HG03520 (cell line): ENCODE measurements around the gene ELL.

Experiments
- ATAC-seq: cut with Tn5 transposase; IDR thresholded peaks from one replicate; pipeline ENCODE4 v1.9.1; 2021; ENCODE audit warnings: mild to moderate bottlenecking, moderate library complexity; ENCODE audit not compliant: unreplicated experiment

ELL gene

DNA sequence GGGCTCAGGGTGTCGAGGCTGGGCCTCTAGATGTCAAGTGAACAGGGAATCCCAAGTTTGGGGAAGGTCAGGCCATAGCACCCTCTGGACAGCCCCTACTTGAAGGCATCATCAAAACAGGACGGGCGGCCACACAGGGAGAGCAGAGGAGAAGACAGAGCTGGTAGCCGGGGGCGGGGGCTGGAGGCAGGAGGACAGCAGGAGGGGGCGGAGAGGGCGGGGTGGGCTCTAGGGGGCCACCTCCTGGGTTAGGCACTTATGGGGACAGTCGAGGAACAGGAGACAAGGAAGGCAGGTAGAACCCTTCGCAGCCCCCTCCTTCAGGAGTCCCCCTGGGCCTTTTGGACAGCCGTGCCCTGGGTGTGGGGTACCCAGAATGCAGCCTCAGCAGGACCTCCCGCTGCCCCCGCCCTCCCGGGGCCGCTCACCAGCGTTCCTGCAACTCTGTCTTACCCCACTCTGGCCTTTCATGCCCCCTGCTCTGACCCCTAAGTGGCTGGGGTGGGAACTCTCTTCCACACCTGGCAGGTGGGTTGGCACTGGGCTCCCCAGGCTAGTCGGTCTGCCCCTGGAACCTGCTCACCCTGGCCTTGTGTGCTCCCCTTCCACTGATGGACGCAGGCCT, 96.9 kb downstream of the ELL start:
- no peak for ATAC-seq

DNA sequence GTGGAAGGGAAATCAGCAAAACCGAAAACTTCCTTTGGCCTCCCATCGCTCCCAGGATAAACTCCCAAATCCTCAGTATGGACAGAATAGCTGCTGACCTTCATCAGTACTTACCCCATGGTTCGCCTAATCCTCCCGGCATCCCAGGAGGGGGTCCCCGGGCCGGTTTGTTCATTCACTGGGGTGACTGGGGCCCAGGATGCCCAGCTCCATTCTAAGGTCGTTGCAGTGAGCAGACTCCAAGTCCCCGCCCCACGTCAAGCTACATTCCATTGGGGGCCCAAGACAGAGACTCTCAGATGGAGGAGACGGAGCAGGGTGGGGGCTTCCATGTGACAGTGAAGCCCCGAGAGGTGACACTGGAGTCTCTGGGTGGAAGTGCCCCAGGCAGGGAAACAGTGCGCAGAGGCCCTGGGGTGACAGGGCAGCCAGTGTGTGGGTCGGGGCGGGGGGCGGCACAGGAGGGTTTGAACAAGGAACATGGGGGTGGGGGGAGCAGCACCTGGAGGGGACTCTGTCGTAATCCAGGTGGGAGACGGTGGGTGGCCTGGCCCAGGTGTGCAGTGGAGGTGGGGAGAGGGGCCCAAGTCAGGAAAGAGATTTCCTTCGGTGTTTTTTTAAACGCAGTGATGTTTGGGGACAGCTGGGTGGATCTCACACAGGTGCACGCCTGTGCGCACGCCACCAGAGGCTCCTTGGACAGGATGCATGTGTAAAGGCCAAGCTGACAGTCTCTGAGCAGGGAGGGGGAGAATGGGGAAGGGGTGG, 97.6 kb downstream of the ELL start:
- ATAC-seq, result no peak

DNA sequence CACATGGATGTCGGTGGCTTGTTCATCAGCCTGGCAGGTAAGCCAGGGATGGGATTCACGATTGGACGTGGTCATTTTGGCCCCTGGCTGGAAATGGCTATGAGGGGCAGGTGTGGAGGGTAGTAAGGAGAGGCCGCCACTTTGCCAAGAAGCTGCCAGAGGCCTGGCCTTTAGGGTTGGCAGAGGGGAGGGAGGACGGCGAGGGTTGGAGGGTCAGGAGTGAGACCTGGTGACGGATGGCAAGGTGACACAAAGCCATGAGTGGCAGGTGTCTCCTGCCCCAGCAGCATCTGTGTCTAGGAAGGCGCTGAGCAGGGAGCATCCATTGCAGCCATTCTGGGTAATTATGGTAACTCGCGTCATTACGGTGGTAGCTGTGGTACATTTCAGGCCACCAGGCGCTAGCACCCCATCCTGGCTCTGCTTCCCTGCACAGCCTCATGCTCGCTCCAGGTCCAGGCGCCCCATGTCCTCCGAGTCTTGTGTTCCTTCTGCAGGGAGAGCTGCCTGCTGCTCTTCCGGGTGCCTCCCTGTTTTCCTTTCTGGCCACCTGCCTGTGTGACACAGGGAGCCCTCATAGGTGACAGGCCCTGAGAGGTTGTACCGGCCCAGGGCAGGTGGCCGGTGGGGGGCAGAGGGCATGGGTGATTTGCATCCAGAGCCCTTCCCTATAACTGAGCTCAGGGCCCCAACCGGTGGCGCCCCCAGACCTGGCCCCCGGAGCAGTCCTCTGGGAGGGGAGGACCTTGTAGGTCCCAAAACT, 98.4 kb downstream of the ELL start:
- no peak for ATAC-seq

DNA sequence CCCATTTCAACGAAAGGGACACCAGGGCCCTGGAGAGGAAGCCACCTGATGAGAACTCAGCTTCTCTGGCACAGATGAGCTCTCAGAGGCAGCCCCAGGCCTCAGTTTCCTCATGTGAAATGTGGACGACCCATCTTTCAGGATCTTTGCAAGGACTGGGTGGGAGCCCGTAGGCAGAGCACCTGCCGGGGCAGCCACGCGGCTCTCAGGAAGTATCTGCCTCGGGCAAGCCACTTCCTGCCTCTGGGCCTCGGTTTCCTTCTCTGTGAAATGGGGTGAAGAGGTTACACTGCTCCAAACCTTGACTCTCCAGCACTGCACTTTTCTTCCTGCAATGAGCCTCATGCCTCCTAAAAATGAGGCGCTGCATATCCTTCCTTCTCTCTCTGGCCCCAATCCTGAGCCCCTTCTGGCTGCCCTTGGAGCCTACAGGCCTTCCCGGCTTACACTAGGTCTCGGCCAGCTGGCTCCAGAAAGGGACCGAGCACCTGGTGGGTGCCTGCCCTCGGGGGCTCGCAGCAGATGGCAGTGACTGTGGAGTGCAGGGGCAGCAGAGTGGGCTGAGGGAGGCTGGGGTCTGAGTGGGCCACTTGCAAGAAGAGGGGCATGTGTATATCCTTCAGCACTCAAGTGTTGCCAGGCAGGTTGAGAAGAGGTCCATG, 99.2 kb downstream of the ELL start:
- ATAC-seq, result no peak

DNA sequence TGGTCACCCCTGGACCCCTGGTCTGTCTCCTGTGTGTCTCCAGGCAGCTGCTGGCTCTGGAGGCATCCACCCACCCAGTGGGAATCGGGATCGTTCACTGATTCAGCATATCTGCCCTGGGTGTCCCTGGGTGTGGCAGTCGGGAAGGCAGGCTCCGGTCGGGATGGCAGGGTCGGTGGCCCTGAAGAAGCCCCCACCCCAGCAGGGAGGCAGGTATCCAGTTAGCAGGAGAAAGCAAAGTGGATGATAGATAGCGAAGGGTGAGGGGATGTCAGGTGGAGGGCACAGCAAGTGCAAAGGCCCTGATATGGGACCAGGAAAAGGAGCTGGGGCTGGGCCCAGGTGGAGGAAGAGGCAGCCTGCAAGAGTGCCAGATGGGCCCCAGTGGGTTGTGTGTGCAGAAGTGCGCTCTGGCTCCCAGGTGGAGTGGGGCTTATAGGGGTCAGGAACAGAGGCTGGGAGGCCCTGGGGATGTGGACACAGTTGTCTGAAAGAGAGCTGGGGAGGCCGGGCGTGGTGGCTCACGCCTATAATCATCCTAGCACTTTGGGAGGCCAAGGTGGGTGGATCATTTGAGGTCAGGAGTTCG, 100.4 kb downstream of the ELL start:
- ATAC-seq, result no peak

DNA sequence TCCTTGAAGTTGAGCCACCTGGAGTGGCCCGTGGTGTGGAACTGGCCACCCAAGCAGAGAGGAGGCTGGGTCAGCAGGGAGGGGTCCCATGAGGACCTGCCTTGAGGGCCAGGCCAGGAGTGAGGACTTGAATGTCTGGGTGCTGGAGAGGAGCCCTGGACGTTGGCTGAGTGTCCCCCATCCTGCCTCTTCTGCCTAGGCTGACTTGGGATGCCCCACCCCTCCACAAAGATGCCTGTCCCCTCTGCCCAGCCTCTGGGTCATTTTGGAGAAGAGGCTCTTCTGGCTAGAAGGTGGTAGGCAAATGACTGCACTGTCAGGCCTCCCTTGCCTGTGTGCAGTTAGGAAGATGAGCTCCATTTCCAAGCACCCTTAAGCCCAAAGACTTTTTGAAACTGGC, 100.9 kb downstream of the ELL start:
- ATAC-seq, result no peak

DNA sequence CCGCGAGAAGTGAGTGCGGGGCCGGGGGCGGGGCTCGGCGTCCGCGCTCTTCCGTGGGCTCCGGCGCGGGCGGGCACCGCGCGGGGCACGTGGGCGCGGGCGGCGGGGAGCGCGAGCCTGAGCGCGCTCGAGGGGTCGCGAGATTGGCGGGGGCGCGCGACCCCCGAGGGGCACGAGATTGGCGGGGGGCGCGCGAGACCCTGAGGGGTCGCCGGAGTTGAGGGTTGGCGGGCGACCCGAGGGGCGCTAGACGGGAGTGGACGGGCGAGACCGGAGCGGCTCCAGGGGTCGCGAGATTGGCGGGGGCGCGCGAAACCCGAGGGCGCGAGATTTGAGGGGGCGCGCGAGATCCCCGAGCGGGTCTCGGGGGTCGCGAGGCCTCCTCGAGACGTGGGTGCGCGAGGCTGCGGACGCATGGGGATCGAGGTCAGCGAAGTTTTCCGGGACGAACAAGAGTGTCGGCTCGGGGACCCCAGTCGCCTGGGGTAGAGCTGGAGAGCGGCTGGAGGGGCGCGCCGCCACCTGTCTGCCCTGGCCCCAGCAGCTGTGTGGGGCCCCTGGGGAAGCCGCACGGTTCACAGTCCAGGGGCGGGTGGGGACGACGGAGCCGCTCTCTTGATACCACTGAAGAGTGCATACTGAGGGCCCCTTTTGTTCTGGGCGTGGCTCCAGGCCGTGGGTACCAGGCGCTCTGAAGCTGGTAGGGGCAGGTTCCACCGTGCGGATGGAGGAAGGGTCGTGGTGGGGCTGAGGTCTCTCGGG, 102.0 kb downstream of the ELL start:
- peak; percentile 2 for ATAC-seq

DNA sequence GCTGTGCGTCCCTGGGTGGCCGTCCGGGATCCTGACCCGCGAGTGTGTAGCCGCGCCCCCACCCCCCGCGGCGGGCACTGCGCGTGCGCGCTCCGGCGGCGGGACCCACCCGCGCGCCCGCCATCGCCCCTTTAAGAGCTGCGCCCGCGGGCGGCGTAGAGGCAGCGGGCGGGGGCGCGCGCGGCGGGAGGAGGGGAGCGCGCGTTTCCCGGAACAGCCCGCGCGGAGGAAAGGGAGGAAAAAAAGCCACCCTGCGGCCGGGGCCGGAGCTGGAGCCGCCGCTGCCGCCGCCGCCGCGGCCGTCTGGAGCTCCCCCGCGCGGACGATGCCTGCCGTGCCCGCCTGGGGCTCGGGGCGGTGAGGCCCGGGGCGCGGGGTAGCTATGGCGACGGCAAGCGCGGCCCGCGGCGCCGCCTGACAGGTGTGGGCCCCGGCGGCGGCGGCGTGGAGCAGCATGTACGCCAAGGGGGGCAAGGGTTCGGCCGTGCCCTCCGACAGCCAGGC, 102.6 kb downstream of the ELL start, which contains the start of gene SSBP4:
SSBP4 (plus strand) TSS at position 204 of the 504 bp plus-strand sequence; CDS start at position 455, 251 bp downstream.
- peak; percentile 38 for ATAC-seq

DNA sequence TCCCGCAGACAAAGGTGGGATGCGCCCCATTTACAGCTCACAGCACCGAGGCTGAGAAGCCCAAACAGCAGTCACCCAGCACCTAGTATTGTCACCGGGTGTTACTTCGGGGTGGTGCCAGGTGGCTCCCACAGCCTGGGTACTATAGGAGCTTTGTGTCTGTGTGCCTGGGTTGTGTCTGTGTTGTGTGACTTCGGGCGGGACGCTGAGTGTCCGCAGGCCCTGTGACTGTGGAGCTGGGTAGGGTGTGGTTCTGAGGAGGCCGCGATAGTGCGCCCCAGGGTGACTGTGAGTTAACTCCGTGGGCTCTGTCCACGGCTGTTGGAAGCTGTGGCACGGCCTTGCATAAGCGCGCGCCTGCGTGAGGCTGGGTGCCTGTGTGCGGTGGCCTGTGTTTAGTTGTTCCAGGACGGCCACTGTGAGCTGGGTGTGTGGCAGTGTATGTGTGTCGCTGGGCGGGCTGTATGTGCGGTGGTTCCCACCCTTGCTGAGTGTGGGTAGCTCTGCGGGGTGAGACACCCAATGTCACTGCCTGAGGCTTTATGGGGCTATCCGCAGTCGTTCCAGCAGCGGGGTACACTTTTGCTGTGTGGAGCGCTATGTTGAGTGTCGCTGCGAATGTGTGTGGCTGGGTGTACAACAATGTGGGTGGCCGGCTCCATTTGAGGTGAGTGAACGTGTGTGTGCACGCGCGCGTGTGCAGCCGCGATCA, 103.2 kb downstream of the ELL start:
- no peak for ATAC-seq

DNA sequence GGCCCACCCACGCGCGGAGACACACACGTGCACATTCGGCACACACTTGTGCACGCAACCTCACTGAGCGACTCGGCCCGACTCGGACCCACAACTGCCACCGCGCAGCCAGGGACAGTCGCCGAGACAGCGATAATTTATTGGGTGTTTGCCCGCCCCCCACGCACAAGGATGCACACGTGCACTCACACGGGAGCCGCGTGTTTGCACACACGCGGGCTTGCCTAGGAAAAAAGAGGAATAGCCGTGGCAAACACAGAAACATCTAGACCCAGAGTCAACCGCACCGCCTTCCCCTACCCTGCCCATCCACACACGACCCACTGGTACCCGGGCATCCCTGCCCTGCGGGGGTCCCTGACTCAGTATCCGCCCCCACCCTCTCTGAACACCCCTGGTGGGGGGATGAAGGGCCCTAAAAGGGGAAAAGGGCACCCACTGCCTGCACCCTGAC, 103.8 kb downstream of the ELL start:
- ATAC-seq, result no peak

DNA sequence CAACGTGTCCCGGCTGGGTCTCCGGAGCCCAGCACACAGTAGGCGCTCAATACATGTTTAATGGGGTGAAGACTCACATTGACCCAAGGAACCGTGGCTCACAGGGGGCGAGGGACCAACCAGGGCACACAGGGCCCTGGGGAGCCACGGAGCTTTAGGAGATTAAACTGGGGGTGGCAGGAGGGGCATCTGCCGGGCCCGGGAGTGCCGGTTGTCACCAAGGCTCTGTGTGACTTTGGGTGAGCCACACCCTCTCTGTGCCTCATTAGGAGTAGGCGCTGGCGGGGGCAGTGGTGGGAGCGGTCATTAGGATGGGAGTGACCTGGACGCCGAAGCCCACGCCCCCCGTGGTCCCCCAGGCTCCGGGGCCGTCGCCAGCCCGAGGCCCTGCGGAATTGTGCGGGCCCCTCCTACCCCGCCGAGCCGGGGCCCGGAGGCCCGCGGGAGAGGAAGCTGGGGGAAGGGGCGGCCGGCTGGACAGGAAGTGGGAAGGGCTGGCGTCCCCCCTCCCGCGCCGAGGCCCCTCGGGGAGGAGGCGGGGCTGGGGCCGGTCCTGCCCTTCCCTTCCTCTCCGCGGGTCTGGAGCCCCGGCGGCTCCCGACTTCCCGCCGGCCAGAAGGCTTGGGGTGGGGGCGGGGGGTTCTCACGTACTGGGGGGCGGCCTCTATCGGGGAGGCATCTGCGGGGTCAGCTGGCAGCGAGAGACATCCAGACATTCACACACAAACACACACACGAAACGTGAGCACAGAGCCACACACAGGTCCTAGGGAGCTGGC, 104.4 kb downstream of the ELL start:
- ATAC-seq, result no peak

DNA sequence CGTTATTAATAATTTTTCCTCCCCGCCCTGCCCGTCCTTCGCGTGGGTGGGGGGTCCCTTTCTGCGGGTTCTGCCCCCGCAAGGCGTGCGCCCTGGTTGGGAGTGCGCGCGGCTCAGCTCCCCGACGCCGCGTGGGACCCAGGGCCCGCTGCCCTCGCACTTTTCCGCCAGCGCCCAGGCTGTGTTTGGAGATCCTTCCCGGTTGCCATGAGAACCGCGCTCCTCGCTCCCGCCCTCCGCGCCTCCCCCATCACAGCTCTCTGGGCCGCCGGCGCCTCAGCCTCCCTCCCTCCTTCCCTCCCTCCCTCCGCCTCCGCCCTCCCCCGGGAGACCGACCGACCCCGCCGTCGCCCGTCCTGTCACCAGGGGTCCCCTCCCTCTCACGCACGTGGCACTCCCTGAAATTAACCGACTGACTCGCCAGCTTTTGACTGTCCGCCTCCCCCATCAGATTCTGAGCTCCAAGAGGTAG, 105.1 kb downstream of the ELL start:
- no peak for ATAC-seq

DNA sequence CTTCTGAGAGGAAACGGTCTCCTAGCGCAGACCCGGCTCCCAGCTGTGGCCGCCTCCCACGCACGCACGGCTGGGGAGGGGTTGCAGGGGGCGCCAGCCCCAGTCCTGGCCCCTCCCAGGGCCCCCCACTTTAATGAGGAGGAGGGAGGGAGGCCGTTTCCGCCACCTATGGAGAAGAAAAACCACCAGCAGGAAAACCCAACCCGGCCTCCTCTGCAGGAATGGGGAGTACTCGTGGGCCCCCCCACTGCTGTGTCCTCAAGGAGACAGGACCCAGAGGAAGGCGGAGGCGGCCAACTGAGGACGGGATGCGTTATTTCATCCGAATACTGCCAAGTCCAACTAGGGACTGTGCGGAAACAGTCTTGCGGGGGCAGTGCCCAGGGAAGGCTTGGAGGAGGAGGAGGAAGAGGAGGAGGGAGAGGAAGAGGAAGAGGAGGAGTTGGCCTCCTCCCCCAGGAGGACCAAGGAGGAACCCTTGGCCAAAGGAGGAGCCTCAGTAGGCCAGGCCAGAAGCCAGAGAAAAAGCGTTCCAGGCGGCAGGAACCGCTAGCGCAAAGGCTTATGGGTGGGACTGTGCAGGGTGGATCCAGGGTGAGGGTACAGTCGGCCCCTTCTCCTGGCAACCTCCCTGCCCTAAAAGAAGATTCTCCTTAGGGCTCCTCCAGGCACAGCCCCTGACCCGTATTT, 106.5 kb downstream of the ELL start:
- no peak for ATAC-seq

DNA sequence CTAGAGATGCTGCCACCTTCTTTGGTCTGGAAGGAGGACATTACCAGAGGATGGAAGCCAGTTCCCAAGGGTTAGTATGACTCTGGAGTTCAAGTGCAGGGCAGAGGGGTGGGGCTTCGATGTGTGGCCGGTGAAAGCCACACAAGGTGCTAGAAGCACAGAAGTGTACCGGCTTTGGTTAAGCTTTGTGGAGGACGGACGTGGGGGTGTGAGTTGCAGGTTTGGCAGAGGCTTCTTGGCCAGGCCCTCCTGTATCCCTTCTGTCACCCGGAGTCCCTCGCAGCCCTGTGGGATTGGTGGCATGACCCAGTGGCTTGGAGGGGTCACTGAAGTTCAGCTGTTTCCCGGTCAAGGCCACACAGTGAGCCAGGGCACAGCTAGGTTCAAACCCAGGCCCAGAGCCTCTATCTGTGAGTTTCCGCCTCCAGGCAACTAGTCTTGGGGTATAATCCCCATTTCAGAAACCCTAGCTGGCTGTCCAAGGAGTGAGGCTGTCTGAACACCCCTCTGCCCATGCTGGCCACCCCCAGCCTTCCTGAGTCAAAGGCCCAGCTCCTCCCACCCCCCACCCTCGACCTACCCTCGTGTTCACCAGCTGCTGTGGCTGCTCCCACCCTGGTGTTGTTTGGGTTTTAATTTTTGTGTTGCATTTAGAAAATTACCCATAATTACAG, 107.2 kb downstream of the ELL start:
- ATAC-seq, result no peak

DNA sequence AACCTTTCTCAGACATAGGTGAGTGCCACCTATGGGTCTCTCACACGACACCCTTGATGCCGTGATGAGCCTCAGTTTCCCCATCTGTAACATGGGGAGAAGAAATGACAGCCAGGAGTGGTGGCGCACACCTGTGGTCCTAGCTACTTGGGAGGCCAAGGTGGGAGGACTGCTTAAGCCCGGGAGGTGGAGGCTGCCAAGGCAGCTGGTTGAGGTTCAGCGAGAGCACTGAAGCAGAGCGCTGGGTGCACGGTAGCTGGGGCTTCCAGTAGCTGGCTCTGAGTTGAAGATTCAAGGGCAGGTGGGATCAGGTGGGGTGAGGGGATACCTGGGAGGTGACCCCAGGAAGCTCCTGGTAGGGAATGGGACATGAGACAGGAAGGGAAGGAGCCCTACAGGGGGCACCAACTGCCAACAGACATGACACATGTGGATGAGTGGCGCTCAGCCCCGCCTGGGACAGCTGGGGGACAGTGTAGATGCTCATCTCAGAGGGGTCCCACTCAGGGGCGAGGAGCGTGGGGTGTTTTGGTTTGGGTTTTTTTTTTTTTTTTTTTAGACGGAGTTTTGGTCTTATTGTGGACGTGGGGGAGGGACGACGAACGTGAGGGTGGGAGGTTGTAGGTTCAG, 109.1 kb downstream of the ELL start:
- ATAC-seq, result no peak

DNA sequence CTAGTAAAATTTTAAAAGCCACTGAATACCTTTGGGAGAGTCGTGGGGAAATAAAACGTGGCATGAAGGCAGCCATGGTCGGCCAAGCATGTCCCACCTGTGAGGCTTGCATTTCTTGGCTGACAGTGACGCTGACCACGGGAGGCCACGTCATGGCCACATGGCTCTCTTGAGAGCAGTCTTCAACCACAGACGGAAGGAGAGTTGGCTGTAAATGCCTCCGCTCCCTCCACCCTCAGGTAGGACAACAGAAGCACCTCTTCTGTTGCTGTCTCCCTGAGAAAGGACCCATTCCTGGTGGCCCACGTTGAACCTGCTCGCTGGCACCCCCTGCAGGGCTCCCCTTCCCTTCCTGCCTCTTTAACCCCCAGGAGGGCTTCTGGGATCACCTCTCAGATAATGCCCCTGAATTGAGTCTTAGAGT, 113.8 kb downstream of the ELL start:
- no peak for ATAC-seq

DNA sequence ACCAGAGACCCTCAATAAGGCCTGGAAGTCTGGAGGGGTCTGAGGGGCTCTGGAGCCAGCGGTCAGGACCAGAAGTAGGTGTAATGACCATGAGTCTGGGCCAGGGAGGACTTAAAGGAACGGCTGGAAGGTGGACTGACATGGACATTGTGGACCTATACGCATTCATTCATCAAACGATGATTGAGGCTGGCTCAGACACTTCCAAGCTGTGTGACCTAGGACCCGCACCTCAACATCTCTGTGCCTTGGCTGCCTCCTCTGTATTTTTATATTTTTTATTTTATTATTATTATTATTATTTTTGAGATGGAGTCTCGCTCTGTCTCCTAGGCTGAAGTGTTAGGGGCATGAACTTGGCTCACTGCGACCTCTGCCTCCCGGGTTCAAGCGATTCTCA, 115.1 kb downstream of the ELL start:
- ATAC-seq, result no peak
